ENCODE measurements around the gene KMT2E.

The KMT2E gene, protein sequence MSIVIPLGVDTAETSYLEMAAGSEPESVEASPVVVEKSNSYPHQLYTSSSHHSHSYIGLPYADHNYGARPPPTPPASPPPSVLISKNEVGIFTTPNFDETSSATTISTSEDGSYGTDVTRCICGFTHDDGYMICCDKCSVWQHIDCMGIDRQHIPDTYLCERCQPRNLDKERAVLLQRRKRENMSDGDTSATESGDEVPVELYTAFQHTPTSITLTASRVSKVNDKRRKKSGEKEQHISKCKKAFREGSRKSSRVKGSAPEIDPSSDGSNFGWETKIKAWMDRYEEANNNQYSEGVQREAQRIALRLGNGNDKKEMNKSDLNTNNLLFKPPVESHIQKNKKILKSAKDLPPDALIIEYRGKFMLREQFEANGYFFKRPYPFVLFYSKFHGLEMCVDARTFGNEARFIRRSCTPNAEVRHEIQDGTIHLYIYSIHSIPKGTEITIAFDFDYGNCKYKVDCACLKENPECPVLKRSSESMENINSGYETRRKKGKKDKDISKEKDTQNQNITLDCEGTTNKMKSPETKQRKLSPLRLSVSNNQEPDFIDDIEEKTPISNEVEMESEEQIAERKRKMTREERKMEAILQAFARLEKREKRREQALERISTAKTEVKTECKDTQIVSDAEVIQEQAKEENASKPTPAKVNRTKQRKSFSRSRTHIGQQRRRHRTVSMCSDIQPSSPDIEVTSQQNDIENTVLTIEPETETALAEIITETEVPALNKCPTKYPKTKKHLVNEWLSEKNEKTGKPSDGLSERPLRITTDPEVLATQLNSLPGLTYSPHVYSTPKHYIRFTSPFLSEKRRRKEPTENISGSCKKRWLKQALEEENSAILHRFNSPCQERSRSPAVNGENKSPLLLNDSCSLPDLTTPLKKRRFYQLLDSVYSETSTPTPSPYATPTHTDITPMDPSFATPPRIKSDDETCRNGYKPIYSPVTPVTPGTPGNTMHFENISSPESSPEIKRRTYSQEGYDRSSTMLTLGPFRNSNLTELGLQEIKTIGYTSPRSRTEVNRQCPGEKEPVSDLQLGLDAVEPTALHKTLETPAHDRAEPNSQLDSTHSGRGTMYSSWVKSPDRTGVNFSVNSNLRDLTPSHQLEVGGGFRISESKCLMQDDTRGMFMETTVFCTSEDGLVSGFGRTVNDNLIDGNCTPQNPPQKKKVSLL (N-terminal part only)

DNA sequence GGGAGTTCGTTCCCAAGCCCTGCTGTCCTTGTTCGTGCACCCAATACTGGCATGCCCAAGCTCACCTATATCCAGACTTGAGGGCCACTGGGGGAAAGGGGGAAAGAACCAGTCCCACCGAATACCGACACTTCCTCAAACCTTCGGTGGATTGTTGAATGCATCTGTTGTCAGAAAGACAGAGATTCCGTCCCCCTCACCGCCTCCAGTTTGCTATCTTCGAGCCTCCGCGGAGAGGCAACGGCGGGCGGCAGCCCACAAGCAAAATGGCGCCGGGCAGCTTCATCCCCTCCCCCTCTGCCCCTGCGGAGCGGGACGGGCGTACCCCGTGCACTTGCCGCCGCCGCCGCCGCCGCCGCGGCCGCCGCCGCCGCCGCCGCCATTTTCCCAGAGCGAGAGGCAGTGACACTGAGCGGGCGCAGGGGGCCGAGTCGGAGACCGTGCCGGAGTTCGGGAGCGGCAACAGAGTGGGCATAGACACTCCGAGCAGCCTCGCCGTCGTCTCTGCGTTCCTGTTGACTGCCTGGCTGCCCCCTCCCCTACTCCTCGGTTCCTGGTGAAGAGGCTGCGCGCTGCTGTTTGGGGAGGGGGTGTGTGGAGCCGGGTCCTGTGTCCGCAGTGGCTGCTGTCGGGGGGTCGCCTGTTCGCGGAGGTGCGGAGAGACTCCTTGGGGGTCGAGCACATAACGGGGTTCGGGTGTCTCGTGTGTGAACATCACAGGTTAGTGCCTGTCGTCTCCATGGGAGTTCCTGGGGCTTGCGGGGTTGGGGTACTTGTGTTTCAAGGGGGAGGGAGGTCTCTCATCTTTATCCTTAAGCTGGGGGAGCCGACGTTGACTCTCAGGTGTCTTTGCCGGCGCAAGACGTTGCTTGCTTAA is at the start of gene KMT2E:
TSS of gene KMT2E (plus strand) at position 390 of the 877 bp plus-strand sequence. CDS start 26,748 bp downstream, outside the sequence.
- in situ Hi-C loops (cut with MboI; ENCODE audit: low sequenced_read_pairs, unreplicated experiment), result no loop called here
- TF ChIP-seq, protein P1, sequence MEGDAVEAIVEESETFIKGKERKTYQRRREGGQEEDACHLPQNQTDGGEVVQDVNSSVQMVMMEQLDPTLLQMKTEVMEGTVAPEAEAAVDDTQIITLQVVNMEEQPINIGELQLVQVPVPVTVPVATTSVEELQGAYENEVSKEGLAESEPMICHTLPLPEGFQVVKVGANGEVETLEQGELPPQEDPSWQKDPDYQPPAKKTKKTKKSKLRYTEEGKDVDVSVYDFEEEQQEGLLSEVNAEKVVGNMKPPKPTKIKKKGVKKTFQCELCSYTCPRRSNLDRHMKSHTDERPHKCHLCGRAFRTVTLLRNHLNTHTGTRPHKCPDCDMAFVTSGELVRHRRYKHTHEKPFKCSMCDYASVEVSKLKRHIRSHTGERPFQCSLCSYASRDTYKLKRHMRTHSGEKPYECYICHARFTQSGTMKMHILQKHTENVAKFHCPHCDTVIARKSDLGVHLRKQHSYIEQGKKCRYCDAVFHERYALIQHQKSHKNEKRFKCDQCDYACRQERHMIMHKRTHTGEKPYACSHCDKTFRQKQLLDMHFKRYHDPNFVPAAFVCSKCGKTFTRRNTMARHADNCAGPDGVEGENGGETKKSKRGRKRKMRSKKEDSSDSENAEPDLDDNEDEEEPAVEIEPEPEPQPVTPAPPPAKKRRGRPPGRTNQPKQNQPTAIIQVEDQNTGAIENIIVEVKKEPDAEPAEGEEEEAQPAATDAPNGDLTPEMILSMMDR (IDR thresholded peaks at IDR 0.05; ENCODE audit: borderline replicate concordance, control extremely low read depth, extremely low read depth, insufficient read depth, missing control alignments), result no peak
- peak; percentile 82 for DNase-seq (ENCODE audit: low spot score)

DNA sequence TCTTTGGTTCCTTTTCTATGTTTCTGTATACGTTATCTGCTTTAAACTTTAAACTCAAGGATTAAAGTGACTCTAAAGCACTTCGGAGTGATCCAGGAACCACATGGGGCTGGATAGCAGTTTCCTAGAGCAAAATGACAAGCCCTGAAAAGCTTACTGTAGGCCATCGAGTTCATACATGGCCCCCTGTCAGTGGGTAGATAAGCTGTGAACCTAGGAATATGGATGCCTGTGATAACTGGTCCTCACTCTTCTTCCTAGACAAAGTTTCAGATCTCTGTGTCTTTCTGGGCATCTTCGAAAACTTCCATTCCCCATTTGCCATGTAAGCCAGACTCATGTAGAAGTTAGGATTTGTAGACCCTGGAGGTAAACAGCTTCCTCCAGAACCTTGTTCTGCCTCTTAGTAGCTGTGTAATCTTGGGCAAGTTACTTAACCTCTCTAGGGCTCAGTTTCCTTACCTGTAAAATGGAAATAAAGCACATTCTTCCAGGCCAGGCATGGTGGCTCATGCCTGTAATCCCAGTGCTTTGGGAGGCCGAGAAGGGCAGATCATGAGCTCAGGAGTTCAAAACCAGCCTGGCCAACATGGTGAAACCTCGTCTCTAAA is 49.3 kb upstream of the KMT2E start:
- DNase-seq (ENCODE audit: low spot score), result no peak
- in situ Hi-C loops (cut with MboI; ENCODE audit: low sequenced_read_pairs, unreplicated experiment), result no loop called here
- TF ChIP-seq, protein P1 (IDR thresholded peaks at IDR 0.05; ENCODE audit: borderline replicate concordance, control extremely low read depth, extremely low read depth, insufficient read depth, missing control alignments), result no peak

DNA sequence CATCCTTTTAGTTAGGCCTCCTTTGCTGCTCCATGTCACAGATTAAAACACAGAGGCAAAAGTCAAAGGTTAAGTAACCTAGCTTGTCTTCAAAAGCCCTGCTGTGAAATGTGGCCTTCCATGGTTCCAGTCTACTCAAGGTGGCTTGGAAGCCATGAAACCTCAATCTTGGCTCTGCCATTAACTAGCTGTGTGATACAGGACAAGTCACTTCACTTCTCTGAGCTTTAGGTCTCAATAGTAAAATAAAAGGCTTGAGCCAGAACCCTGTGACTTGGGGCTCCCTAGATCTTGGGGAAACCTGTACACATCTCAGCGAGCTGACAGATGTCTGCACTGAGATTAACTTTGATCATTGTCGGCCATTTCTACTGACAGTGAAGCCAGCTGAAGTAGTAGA is 48.0 kb upstream of the KMT2E start:
- no peak for DNase-seq (ENCODE audit: low spot score)
- TF ChIP-seq, protein P1 (IDR thresholded peaks at IDR 0.05; ENCODE audit: borderline replicate concordance, control extremely low read depth, extremely low read depth, insufficient read depth, missing control alignments), result no peak
- in situ Hi-C loops (cut with MboI; ENCODE audit: low sequenced_read_pairs, unreplicated experiment), result no loop called here

DNA sequence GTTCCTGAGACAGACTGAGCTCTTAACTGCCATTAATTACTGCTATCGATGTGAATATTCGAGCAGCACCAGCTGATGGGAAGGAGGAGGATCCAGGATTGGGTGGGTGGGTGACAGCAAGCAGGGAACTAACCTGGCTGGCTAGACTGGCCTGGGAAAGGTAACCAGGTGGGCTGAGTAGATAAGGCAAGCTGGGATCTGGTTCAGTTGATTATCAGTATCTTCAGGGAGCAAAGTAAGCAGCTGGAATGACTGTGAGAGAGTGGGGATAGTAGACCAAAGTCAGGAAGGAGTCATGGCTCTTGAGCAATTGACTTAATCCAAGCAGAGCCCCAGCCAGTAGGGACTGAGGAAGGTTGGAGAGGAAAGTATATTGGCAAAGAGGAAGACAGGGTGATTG is 46.9 kb upstream of the KMT2E start:
- no peak for DNase-seq (ENCODE audit: low spot score)
- in situ Hi-C loops (cut with MboI; ENCODE audit: low sequenced_read_pairs, unreplicated experiment), result no loop called here
- TF ChIP-seq, protein P1 (IDR thresholded peaks at IDR 0.05; ENCODE audit: borderline replicate concordance, control extremely low read depth, extremely low read depth, insufficient read depth, missing control alignments), result no peak

DNA sequence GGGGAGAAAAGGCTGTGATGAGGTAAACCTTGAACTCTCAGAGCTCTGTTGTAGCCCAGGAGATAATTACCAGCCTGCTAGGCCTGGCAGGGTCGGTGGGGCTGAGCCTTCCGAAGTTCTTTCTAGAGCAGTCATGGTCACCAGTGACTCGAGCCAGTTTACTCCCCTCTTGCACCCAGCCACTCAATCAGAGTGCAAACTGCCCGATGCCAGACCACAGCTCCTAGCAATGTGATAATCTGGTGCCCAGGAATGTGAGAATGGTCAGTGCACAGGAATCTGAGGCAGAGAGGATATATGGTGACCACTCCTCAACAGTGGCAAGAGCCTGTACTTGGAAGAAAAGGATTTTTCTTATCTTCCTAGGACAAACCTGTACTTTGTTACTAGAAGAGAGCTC is 46.4 kb upstream of the KMT2E start:
- no peak for DNase-seq (ENCODE audit: low spot score)
- in situ Hi-C loops (cut with MboI; ENCODE audit: low sequenced_read_pairs, unreplicated experiment), result no loop called here
- TF ChIP-seq, protein P1 (IDR thresholded peaks at IDR 0.05; ENCODE audit: borderline replicate concordance, control extremely low read depth, extremely low read depth, insufficient read depth, missing control alignments), result no peak

Data from GM13976 (cell line).